H7 (cell line): ENCODE results near the gene ARPP19. TPM values are rescaled to one million over a fixed set of nuclear protein-coding genes. Genes with fewer than 3 reads are reported as not detected.
"Not testable (repeated sequence)": the region's sequence is repeated elsewhere in the genome, so short reads cannot be mapped to it uniquely, and the experiment has no call there.

Experiments
- DNase-seq: peaks from one replicate; pipeline ENCODE4 v3.0.0; 2012
- H3K27me3 ChIP-seq: 2 replicates; pipeline ENCODE4 v1.6.0; 2011; ENCODE audit warnings: mild to moderate bottlenecking, low read length; ENCODE audit not compliant: control insufficient read depth, insufficient read depth
- H3K36me3 ChIP-seq: replicated peaks from 2 replicates; pipeline ENCODE4 v1.5.1; 2011; ENCODE audit warnings: low read length; ENCODE audit not compliant: control insufficient read depth, insufficient read depth
- H3K4me3 ChIP-seq: 2 replicates; pipeline ENCODE4 v1.5.1; 2011; ENCODE audit warnings: low read depth, mild to moderate bottlenecking, control low read depth, low read length, moderate library complexity; ENCODE audit not compliant: insufficient read depth
- total RNA-seq: library from RNA; depleted of rRNA; stranded (reverse); fragments of >200 nt; shearing (Covaris generic); gene quantifications from 2 replicates; pipeline ENCODE4 v1.2.3, GENCODE V29; 2014

ARPP19 gene
- total RNA-seq, 1 experiment from 2014 or later = 108 TPM

DNA sequence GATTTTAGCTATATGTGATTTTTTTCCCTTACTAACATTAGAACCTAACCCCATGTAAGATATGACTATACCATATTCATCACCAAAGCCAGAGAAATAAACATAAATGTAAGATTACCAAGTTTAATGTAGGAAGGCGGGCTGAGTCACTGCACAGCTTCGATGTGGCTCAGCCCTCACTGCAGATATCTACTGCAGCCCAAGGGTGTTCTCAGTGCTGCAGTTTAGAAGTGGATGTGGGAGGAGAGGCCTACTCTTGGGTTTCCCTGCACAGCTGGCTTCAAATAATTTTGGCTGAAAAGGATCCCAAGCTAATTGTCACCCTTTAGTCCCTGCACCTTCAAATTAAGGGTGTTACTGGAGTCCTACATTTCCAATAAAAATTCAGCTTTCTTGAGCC is 9.3 kb downstream of the ARPP19 start:
- H3K36me3 ChIP-seq = peaks cover 1% of the 10 kb centered on the region
- H3K4me3 ChIP-seq = no peak overlapping the region
- no peaks in the 10 kb centered on the region for H3K27me3 ChIP-seq
- no peak for DNase-seq

DNA sequence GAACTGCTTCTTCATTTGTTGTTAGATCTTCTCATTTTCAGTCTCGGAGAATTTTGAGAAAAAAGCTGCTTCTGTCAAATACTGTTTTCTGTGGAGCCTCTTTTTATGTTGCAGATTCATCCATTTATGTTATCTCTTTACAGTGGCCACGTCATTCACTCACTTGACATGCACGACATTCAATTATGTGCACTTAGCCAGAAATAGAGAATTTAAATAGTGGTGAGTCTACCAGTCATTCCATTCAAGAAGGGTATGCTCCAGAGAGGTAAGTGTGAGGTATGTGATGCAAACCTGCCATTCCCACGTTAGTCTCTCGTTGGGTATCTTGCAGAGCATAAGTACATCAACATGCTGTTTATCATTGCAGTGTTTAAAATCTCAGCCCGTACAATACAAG is 9.8 kb downstream of the ARPP19 start:
- no peak for DNase-seq
- Histone ChIP-seq H3K4me3 (no peak overlapping the region), H3K36me3 (peaks cover 1% of the 10 kb centered on the region), H3K27me3 (no peaks in the 10 kb centered on the region)

DNA sequence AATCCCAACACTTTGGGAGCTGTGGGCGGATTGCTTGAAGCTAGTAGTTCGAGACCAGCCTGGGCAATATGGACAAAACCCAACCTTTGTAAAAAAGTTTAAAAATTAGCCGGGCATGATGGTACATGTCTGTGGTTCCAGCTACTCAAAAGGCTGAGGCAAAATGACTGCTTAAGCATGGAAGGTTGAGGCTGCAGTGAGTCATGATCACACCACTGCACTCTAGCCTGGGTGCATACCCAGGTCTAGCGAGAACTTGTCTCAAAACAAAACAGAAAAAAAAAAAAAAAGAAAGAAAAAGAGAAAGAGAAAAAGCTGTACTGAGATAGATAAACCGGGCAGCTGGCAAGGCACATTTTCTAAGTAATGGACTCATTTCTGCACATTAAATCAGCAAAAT is 10.6 kb downstream of the ARPP19 start:
- DNase-seq = no peak
- Histone ChIP-seq H3K4me3 (no peak overlapping the region), H3K27me3 (no peaks in the 10 kb centered on the region), H3K36me3 (peaks cover 3% of the 10 kb centered on the region)

DNA sequence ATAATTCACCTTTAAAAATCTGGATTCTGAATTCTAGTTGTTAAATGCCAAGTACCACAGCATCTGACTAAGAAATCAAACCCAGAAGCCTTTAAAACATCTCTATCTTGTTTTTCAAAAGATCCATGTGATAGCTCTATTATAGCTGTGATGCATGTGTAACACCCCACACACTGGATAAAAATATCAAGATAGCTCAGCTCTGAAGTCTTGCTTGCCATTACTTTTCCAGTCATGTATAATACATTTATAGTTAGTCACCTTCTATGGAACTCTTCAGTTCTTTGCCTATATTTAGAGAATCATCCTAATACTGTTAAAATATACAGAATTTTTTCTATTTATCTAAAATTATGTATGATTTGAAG is 11.6 kb downstream of the ARPP19 start:
- DNase-seq = no peak
- peaks cover 3% of the 10 kb centered on the region for H3K36me3 ChIP-seq
- no peak overlapping the region for H3K4me3 ChIP-seq
- no peaks in the 10 kb centered on the region for H3K27me3 ChIP-seq

DNA sequence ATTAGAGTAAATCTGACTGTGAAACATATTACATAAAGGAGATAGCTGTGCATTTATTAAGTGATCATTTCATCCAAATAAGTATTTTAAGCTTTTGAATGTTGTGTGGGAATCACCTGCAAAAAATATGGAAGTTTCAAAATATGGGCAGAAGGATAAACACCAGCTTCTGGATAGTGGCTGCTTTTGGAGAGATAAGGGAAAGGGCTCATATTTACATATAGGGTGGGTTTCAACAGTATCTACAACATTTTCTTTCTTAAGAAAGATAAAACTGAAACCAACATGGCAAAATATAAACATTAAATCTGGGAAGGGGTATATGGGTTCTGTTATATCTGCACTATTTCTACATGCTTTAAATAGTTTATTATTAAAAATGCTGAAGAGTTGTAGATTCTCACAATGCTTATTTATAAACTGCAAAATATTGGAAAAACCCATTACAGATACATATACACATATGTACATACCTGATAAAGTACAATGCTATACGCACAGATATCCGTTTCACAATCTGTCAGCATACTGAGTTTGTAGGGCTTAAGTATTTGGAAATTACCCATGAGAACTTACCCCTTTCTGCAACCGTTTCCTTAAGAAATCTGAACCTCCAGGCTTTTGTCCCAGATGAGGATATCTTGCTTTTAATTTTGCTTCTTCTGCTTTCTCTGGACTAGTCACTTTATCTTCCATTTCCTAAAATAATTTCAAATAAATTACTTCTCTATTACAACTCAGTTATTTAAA is 12.1 kb downstream of the ARPP19 start:
- Histone ChIP-seq H3K4me3 (no peak overlapping the region), H3K36me3 (peaks cover 5% of the 10 kb centered on the region), H3K27me3 (no peaks in the 10 kb centered on the region)
- no peak for DNase-seq

DNA sequence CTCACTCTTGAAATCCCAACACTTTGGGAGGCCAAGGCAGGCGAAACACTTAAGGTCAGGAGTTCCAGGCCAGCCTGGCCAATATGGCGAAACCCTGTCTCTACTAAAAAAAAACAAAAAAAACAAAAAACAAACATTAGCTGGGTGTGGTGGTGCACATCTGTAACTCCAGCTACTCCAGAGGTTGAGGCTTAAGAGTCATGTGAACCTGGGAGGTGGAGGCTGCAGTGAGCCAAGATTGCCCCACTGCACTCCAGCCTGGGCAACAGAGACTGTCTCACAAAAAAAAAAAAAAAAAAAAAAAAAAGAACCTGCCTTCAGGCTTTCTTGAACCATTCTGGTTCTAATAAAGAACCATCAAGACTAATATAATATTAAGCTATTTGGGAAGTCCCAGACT is 16.5 kb downstream of the ARPP19 start:
- no peak overlapping the region for H3K4me3 ChIP-seq
- no peaks in the 10 kb centered on the region for H3K27me3 ChIP-seq
- DNase-seq = no peak
- H3K36me3 ChIP-seq = peaks cover 17% of the 10 kb centered on the region

DNA sequence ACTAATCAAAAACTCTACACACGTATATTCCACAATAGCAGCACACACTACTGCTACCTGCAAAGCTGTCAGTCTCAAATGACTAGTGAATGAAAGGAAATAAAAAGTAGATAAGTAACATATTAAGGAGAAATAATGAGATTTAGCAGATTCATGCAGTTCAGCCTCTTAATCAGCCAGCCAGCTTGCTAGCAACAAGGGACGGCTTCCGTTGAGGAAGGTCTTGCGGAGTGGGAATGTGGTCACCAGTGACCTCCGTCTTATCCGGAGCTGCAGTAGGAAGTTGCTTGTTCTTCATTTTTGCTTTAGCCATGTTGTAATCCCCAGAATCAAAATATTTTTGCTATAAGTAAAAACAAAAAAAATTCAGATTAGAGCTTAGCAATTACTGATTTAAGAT is 17.1 kb downstream of the ARPP19 start:
- Histone ChIP-seq H3K36me3 (peaks cover 17% of the 10 kb centered on the region), H3K27me3 (no peaks in the 10 kb centered on the region), H3K4me3 (no peak overlapping the region)
- DNase-seq = no peak

DNA sequence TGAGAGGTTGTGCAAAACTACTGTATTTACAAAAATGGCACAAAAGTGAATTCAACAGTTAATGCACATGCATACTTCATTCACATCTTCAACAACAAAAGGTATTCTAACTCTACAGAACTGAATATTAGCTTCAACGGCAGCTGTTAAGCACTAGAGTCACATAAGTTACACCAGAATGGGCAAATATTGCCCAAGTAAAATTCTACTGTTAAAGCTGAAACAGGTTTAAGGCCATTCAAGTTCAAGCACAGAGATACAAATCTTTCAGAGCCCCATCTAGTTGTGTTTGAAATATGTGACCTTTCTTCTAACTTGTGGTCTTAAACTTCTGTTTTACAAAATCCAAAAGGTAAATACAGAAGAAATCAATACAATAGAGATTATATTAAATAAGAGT is 17.6 kb downstream of the ARPP19 start:
- not testable (repeated sequence) for DNase-seq, H3K27me3 ChIP-seq, H3K4me3 ChIP-seq
- peaks cover 21% of the 10 kb centered on the region for H3K36me3 ChIP-seq

DNA sequence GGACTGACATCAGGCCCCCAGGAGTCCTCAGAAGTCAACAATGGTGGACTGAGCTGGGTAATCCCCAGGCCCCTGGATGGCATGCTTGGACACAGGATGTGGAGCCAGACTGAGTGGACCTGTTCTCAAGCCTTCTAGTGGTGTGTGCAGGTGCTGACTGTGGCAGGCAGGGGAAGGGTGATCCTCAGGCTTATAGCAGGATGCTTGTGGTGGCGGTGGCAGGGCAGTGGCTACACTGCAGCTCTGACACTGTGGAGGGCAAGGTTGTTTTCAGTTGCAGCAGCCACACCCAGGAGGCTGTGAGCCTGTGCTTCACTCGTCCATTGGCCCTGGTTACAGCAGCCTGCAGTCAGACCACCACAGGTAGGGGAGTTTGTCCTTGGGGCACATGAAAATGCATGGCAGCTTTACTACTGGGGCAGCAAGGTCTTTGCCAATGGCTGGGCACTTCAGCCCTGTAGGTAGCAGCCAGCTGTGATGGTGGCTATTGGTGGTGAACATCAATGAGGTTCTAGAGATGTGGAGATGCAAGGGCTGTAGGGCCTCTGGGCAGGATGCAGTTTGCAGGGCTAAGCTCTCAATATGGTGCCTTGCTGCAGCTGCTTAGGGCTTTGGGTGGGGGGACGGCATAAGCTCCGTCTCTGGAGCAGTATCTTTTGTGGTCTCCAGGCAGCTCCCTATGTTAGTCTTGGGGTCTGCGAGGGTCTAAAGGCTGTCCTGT is 22.6 kb downstream of the ARPP19 start:
- no peak overlapping the region for H3K4me3 ChIP-seq
- no peak for DNase-seq
- no peaks in the 10 kb centered on the region for H3K27me3 ChIP-seq
- peaks cover 17% of the 10 kb centered on the region for H3K36me3 ChIP-seq

DNA sequence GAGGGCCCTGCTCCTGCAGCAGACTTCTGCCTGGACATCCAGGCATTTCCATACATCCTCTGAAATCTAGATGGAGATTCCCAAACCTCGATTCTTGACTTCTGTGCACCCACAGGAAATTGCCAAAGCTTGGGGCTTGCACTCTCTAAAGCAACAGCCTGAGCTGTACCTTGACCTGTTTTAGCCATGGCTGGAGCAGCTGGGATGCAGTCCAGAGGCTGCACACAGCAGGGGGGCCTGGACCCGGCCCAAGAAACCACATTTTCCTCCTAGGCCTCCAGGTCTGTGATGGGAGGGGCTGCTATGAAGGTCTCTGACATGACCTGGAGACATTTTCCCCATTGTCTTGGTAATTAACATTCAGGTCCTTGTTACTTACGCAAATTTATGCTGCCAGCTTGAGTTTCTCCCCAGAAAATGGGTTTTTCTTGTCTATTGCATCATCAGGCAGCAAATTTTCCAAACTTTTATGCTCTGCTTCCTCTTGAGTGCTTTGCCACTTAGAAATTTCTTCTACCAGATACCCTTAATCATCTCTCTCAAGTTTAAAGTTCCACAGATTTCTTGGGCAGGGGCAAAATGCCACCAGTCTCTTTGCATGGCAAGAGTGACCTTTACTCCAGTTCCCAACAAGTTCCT is 28.3 kb downstream of the ARPP19 start:
- H3K4me3 ChIP-seq = no peak overlapping the region
- H3K27me3 ChIP-seq = no peaks in the 10 kb centered on the region
- DNase-seq = no peak
- H3K36me3 ChIP-seq = no peaks in the 10 kb centered on the region

DNA sequence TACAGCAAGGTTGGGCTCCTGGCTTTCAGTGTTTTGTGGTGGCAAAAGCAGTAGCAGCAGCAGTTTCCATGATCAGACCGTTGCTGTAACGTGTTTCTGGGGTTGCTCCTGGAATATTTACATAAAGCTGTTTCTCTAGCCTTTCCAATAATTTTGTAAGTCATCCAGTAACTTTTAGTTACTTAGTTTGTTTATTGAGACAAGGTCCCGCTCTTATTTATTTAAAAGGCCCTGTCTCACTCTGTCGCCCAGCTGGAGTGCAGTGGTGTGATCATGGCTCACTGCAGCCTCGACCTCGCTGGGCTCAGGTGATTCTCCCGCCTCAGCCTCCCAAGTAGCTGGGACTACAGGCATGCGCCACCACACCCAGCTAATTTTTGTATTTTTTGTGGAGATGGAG is 31.4 kb downstream of the ARPP19 start:
- H3K27me3 ChIP-seq = no peaks in the 10 kb centered on the region

DNA sequence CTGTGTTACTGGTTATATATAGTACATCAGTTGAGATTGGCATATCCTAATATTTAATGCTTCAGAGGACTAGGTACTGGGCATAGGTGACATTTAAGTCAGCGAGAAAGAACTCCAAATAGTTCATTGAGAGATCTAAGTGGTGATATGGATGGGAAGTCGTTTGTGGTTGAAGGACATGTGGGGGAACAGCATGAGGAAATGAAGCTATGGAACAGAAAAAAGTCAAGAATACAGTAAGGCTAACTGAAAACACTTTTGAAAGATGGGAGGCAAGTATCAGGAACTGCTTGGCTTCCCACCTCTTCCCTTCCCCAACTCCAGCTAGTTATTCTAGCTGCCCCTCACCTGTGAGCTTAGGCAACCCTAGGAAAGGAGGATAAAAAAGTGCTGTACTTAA is 36.4 kb downstream of the ARPP19 start:
- no peak for DNase-seq
- H3K27me3 ChIP-seq = peaks cover 27% of the 10 kb centered on the region

More for the DNA sequence above, 31.4 kb downstream of the ARPP19 start:
- H3K4me3 ChIP-seq = no peak overlapping the region
- H3K36me3 ChIP-seq = no peaks in the 10 kb centered on the region
- no peak for DNase-seq

DNA sequence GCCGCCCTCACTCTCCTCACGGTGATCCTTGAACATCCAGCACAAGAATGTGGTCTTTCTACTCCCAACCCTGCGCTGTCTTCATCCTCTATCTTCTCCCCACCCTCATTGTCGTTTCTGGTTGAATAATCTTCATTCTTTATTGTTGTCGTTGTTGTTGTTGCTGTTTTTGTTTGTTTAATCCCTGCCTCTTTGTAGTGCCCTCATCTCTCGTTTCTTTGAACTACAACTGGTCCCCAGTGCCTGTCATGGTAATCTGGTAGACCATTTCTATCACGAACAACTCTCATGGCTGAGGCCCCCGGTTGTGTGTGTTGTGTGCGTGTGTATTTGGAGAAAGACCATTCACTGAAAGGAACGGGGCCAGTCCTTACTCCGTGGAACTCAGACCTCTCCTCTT is 38.9 kb downstream of the ARPP19 start:
- DNase-seq = no peak
- H3K36me3 ChIP-seq = no peaks in the 10 kb centered on the region
- peak overlapping the region; percentile 71; the same call in 1 of the 2 replicates for H3K4me3 ChIP-seq
- peaks cover 29% of the 10 kb centered on the region for H3K27me3 ChIP-seq

More for the DNA sequence above, 36.4 kb downstream of the ARPP19 start:
- Histone ChIP-seq H3K4me3 (no peak overlapping the region), H3K36me3 (no peaks in the 10 kb centered on the region)

DNA sequence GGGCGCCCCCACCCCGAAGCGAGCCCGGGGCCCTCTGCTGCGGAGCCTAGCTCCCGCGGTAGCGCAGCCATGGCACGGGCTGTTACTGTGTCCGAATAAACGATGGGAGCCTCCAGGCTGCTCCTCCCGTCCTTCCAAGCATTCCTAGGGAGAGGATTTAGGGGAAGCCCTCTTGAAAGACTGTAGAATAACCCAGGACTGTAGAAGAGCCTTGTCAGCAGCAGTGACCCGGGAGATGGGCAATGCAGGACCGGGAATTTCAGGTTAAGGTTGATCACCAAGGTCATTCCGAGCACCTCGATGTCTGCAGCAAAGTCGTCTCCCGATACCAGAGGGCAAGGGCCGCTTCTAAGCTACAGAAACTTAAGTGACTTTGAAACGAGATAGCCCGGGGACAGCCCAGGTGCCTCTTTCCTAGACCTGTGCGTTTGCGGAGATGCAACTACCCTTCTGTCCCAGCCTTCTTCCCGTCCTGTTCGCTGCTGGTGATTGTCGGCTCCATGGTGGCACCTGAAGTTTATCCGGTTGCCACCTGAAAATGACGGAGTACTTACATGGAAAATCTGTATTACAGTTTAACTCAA is 39.4 kb downstream of the ARPP19 start:
- DNase-seq = no peak
- Histone ChIP-seq H3K36me3 (no peaks in the 10 kb centered on the region), H3K4me3 (peak overlapping the region; percentile 71), H3K27me3 (peaks cover 29% of the 10 kb centered on the region)
